ENCODE data around the gene STK24. TPM values are rescaled to one million over a fixed set of nuclear protein-coding genes. Genes with fewer than 3 reads are reported as not detected.

The STK24 gene
- total and polyA plus RNA-seq, 2 of the 8 experiments (the other 6 are each of a cell fraction or from before 2014, with no cell fraction given), result 62.8 to 143 TPM

DNA sequence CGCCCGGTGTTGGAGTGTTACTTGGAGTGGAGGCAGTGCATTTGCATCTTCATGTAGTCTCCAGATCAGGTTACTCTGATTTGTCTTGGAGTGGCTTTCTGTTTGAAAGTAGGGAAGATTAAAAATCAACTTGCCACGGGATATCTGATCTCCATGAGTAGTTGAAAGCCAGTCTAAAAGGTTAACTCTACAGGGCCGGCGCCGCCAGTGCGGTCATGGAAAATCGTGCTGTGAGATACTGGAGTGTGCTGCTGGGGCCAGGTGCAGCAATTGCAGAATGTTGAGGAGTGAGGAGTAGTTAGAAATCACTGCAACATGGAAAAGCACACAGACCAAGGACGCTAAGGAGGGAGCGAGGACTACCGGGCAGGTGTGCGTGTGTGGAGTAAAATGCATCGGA is 175.0 kb downstream of the STK24 start:
- CTCF ChIA-PET (ENCODE audit: partially characterized antibody), result interaction anchor here (0.8 to 1.9 kb wide), 2 partner anchors 12 to 34 kb away, joined by 3 to 7 read pairs; no protein-coding TSS in a partner anchor
- H4K20me1 ChIP-seq (replicated peaks in 1 of 2; ENCODE audit: control insufficient read depth in 1 of 2, insufficient read depth in 2 of 2, low read length in 2 of 2), result no peaks in the 10 kb centered on the region
- H3K79me2 ChIP-seq (ENCODE audit: control insufficient read depth in 1 of 2, insufficient read depth in 2 of 2, low read length in 2 of 2), result no peaks in the 10 kb centered on the region
- POLR2A ChIA-PET (ENCODE audit: partially characterized antibody), result no interaction called here
- no peak overlapping the region for H3K23ac ChIP-seq (ENCODE audit: insufficient read length)
- no peak overlapping the region for H2BK5ac ChIP-seq (ENCODE audit: low read depth, low read length)
- peaks cover 0 to 4% (median 1%) of the 10 kb centered on the region in 4 experiments; a peak in 2 of 7 replicates for H3K4me1 ChIP-seq (replicated peaks in 1 of 4; ENCODE audit: control insufficient read depth in 3 of 4, insufficient read depth in 4 of 4, low read length in 3 of 4)
- H2BK15ac ChIP-seq (ENCODE audit: low read length), result no peak overlapping the region
- no peak overlapping the region for H3K4me3 ChIP-seq (ENCODE audit: extremely low read depth in 1 of 4, insufficient read depth in 2 of 4, low read depth in 3 of 4, low read length in 4 of 4)
- no peak overlapping the region for H2BK12ac ChIP-seq (ENCODE audit: low read depth, low read length)
- H3K18ac ChIP-seq (ENCODE audit: extremely low read depth, low read length), result no peak overlapping the region
- FAIRE-seq, result no peak
- 97% methylated on average over 13 of the region's 13 CpGs; no CpG with 5 or more reads in 1 of the 2 experiments for WGBS, 2 experiments (ENCODE audit: extremely low coverage in 1 of 2, insufficient coverage in 1 of 2, insufficient read length in 1 of 2, insufficient replicate concordance in 2 of 2, low coverage in 1 of 2, low lambda C conversion rate in 2 of 2, missing lambda C conversion rate in 1 of 2)
- peaks cover 2% of the 10 kb centered on the region; the same call in 1 of the 2 replicates for H3K79me1 ChIP-seq (ENCODE audit: low read depth, low read length)
- no peak overlapping the region for H3K27ac ChIP-seq (ENCODE audit: low read depth, low read length)
- no peak overlapping the region for H3K56ac ChIP-seq (replicated peaks; ENCODE audit: insufficient read length, low read depth, low read length)
- H4K5ac ChIP-seq (ENCODE audit: insufficient read length, low read depth, low read length), result no peak overlapping the region
- no peak overlapping the region for H3K4me2 ChIP-seq (ENCODE audit: insufficient read depth in 1 of 2, low read depth in 2 of 2, low read length in 2 of 2)
- no peaks in the 10 kb centered on the region for H3K27me3 ChIP-seq (replicated peaks in 1 of 4; ENCODE audit: control insufficient read depth in 3 of 4, extremely low read depth in 1 of 4, insufficient read depth in 3 of 4, low read length in 3 of 4)
- H3K23me2 ChIP-seq (ENCODE audit: low read depth, low read length), result no peaks in the 10 kb centered on the region
- no peak for DNase-seq (ENCODE audit: low read depth in 1 of 2, low spot score in 2 of 2)
- no peak overlapping the region for H2AK5ac ChIP-seq (ENCODE audit: low read depth, low read length)
- H4K91ac ChIP-seq (replicated peaks; ENCODE audit: insufficient read length, low read length), result no peak overlapping the region
- no peak overlapping the region for H2AFZ ChIP-seq (ENCODE audit: low read length)
- no peak overlapping the region for H2BK120ac ChIP-seq (replicated peaks; ENCODE audit: low read depth, low read length)
- H2BK20ac ChIP-seq (ENCODE audit: low read length), result no peak overlapping the region
- H3K9ac ChIP-seq (replicated peaks in 1 of 4; ENCODE audit: extremely low read depth in 1 of 4, low read depth in 3 of 4, low read length in 3 of 4), result no peak overlapping the region
- H3K9me3 ChIP-seq (ENCODE audit: insufficient read depth in 2 of 2, low read depth in 1 of 2, low read length in 1 of 2), result no peaks in the 10 kb centered on the region
- no peak overlapping the region for H3K4ac ChIP-seq (replicated peaks; ENCODE audit: insufficient read length, low read depth, low read length)
- peaks cover 0 to 6% (median 0%) of the 10 kb centered on the region in 4 experiments; a peak in 2 of 8 replicates for H3K36me3 ChIP-seq (ENCODE audit: control insufficient read depth in 2 of 4, insufficient read depth in 4 of 4, low read length in 3 of 4)
- no peak overlapping the region for H3K14ac ChIP-seq (ENCODE audit: insufficient read length)
- no peak overlapping the region for H4K8ac ChIP-seq (ENCODE audit: extremely low read depth, insufficient read depth, low read length)
- TF ChIP-seq TEAD4 (IDR thresholded peaks at IDR 0.05; ENCODE audit: low read depth, low read length) (no peak), SIN3A (conservative IDR thresholded peaks at IDR 0.05 in 1 of 2, IDR thresholded peaks at IDR 0.05 in 1 of 2; ENCODE audit: low read depth in 1 of 2, low read length in 2 of 2) (no peak), HDAC2 (IDR thresholded peaks at IDR 0.05; ENCODE audit: borderline replicate concordance in 1 of 2, low read depth in 2 of 2, low read length in 2 of 2) (no peak), RNF2 (IDR thresholded peaks at IDR 0.05; ENCODE audit: borderline replicate concordance, low read depth, low read length, missing control alignments, poor library complexity, severe bottlenecking) (no peak), PHF8 (conservative IDR thresholded peaks at IDR 0.05; ENCODE audit: low read depth, low read length) (no peak), EP300 (IDR thresholded peaks at IDR 0.05; ENCODE audit: borderline replicate concordance in 1 of 2, low read depth in 2 of 2, low read length in 2 of 2) (no peak), ASH2L (IDR thresholded peaks at IDR 0.05; ENCODE audit: low read length) (no peak), SAP30 (IDR thresholded peaks at IDR 0.05; ENCODE audit: insufficient read depth, insufficient replicate concordance, low read length) (no peak), TAF1 (IDR thresholded peaks at IDR 0.05; ENCODE audit: low read depth, low read length) (no peak)
- TF ChIP-seq, protein P1, sequence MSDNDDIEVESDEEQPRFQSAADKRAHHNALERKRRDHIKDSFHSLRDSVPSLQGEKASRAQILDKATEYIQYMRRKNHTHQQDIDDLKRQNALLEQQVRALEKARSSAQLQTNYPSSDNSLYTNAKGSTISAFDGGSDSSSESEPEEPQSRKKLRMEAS (IDR thresholded peaks at IDR 0.05), result no peak
- TF ChIP-seq, protein P2, sequence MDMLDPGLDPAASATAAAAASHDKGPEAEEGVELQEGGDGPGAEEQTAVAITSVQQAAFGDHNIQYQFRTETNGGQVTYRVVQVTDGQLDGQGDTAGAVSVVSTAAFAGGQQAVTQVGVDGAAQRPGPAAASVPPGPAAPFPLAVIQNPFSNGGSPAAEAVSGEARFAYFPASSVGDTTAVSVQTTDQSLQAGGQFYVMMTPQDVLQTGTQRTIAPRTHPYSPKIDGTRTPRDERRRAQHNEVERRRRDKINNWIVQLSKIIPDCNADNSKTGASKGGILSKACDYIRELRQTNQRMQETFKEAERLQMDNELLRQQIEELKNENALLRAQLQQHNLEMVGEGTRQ (IDR thresholded peaks at IDR 0.05; ENCODE audit: low read length), result no peak
